GM12878 (cell line): ENCODE data around the gene SFXN4. TPM values are rescaled to one million over a fixed set of nuclear protein-coding genes. Genes with fewer than 3 reads are reported as not detected.

Experiments
- ATAC-seq: fragments of 200-7000 bp; cut with Tn5 transposase; 3 replicates; pipeline ENCODE4 v1.9.1; 2020; ENCODE audit warnings: mild to moderate bottlenecking, moderate library complexity
- BruUV-seq: library from RNA; stranded (reverse); fragments of 400-500 nt; replicated peaks from 2 replicates; lab custom pipeline; 2021; lab: Mats Ljungman, UMichigan
- CTCF ChIA-PET: fragments of 300-600 bp; sonication (Branson Sonifier 250); formaldehyde crosslinking; extraction: SDS; loops from one replicate; lab custom pipeline; 2021; ENCODE audit warnings: inconsistent platforms; lab: Yijun Ruan, JAX
- POLR2A ChIA-PET: fragments of 350-600 bp; formaldehyde crosslinking; extraction: SDS; loops from one replicate; lab custom pipeline; 2021; ENCODE audit warnings: inconsistent platforms; lab: Charles Lee
- RAD21 ChIA-PET: fragments of 300-600 bp; sonication (Branson Sonifier 250); formaldehyde crosslinking; loops from one replicate; lab custom pipeline; 2023; ENCODE audit warnings: antibody characterized with exemption; ENCODE audit not compliant: unreplicated experiment; lab: Charles Lee
- SMC1A ChIA-PET: fragments of 300-600 bp; sonication (Branson Sonifier 250); formaldehyde crosslinking; loops from one replicate; lab custom pipeline; 2023; ENCODE audit not compliant: unreplicated experiment, uncharacterized antibody; lab: Charles Lee
- DNase-seq: peaks from one replicate; pipeline ENCODE4 v3.0.0-alpha.2; 2011; ENCODE audit warnings: low read depth, low spot score
- FAIRE-seq: peaks from 3 replicates; lab custom pipeline; 2011; peaks lifted over from hg19 to GRCh38; lab: Jason Lieb, UNC
- H2AFZ ChIP-seq: 2 replicates; pipeline ENCODE4 v1.6.0; 2011; ENCODE audit warnings: low read depth, low read length, control low read depth; ENCODE audit not compliant: control insufficient read depth
- H3K27ac ChIP-seq: 2 replicates; pipeline ENCODE4 v1.5.1; 2011; ENCODE audit warnings: control low read depth; ENCODE audit not compliant: control insufficient read depth, insufficient read depth
- H3K27me3 ChIP-seq, 2 experiments: replicated peaks in 1 of 2; 2 replicates each; pipeline versions ENCODE4 v1.6.0 to v1.6.1; 2011; ENCODE audit warnings: low read length in 1 of 2; ENCODE audit not compliant: control insufficient read depth in 2 of 2, insufficient read depth in 2 of 2
- H3K36me3 ChIP-seq, 2 experiments: 2 replicates each; pipeline ENCODE4 v1.5.1; 2011; ENCODE audit warnings: low read length in 1 of 2; ENCODE audit not compliant: control insufficient read depth in 2 of 2, insufficient read depth in 2 of 2
- H3K4me1 ChIP-seq: 2 replicates; pipeline ENCODE4 v1.6.1; 2011; ENCODE audit warnings: mild to moderate bottlenecking, low read length, moderate library complexity, mixed read lengths; ENCODE audit not compliant: control insufficient read depth, insufficient read depth
- H3K4me2 ChIP-seq: 2 replicates; pipeline ENCODE4 v1.6.0; 2011; ENCODE audit warnings: control low read depth; ENCODE audit not compliant: control insufficient read depth, insufficient read depth
- H3K4me3 ChIP-seq: fragments of 200-600 bp; sonication (generic); 2 replicates; pipeline ENCODE4 v1.5.1; 2016
- H3K79me2 ChIP-seq: 2 replicates; pipeline ENCODE4 v1.6.0; 2011; ENCODE audit warnings: low read length; ENCODE audit not compliant: control insufficient read depth, insufficient read depth
- H3K9ac ChIP-seq: 2 replicates; pipeline ENCODE4 v1.8.0; 2011; ENCODE audit warnings: low read length, control low read depth, mixed read lengths; ENCODE audit not compliant: control insufficient read depth, insufficient read depth
- H3K9me3 ChIP-seq: replicated peaks from 3 replicates; pipeline ENCODE4 v1.5.1; 2011; ENCODE audit warnings: mild to moderate bottlenecking, low read length; ENCODE audit not compliant: control insufficient read depth, insufficient read depth
- H4K20me1 ChIP-seq: 2 replicates; pipeline ENCODE4 v1.6.0; 2011; ENCODE audit not compliant: control insufficient read depth, insufficient read depth
- BACH1 ChIP-seq: fragments of 450-650 bp; IDR thresholded peaks from 2 replicates; pipeline ENCODE4 v1.6.1; 2017; ENCODE audit warnings: mild to moderate bottlenecking, borderline replicate concordance
- BCL11A ChIP-seq: IDR thresholded peaks from 2 replicates; pipeline ENCODE4 v1.6.1; 2011; ENCODE audit warnings: low read depth, low read length
- BHLHE40 ChIP-seq, 2 experiments: fragments of 450-650 bp in 1 of 2; IDR thresholded peaks; 2 replicates each; pipeline ENCODE4 v1.6.1; 2011 to 2017; ENCODE audit warnings: low read depth in 2 of 2, borderline replicate concordance in 1 of 2, improper control_type of control experiment in 1 of 2, low read length in 1 of 2, mild to moderate bottlenecking in 1 of 2
- BMI1 ChIP-seq: fragments of 450-650 bp; IDR thresholded peaks from 2 replicates; pipeline ENCODE4 v1.6.1; 2016; ENCODE audit warnings: mild to moderate bottlenecking, moderate library complexity, borderline replicate concordance
- DPF2 ChIP-seq: fragments of 450-650 bp; IDR thresholded peaks from 2 replicates; pipeline ENCODE4 v1.6.1; 2017; ENCODE audit warnings: mild to moderate bottlenecking
- EGR1 ChIP-seq, 2 experiments: IDR thresholded peaks; 1 replicate in 1 of 2; 2 replicates in 1 of 2; pipeline ENCODE4 v1.6.1; 2011 to 2012; ENCODE audit warnings: low read depth in 2 of 2, low read length in 2 of 2, borderline replicate concordance in 1 of 2, mild to moderate bottlenecking in 1 of 2, moderate library complexity in 1 of 2
- EZH2 ChIP-seq: IDR thresholded peaks from 2 replicates; pipeline ENCODE4 v1.6.1; 2012; ENCODE audit warnings: low read depth, mild to moderate bottlenecking, control low read depth, inconsistent platforms, low read length, borderline replicate concordance; ENCODE audit not compliant: control insufficient read depth
- IKZF1 ChIP-seq: fragments of 450-650 bp; conservative IDR thresholded peaks from 2 replicates; pipeline ENCODE4 v1.6.1; 2017; ENCODE audit warnings: antibody characterized with exemption, mild to moderate bottlenecking
- LARP7 ChIP-seq: fragments of 450-650 bp; IDR thresholded peaks from 2 replicates; pipeline ENCODE4 v1.6.1; 2017; ENCODE audit warnings: mild to moderate bottlenecking
- MEF2B ChIP-seq: fragments of 450-650 bp; IDR thresholded peaks from 2 replicates; pipeline ENCODE4 v1.6.1; 2018; ENCODE audit warnings: mild to moderate bottlenecking, moderate library complexity; ENCODE audit not compliant: partially characterized antibody, poor library complexity, severe bottlenecking
- MXI1 ChIP-seq: fragments of 150-350 bp; IDR thresholded peaks from 2 replicates; pipeline ENCODE4 v1.6.1; 2011; ENCODE audit warnings: low read depth, mild to moderate bottlenecking, inconsistent platforms, low read length, improper control_type of control experiment
- NBN ChIP-seq: fragments of 450-650 bp; IDR thresholded peaks from 2 replicates; pipeline ENCODE4 v1.6.1; 2016
- NFXL1 ChIP-seq: fragments of 450-650 bp; IDR thresholded peaks from 2 replicates; pipeline ENCODE4 v1.6.1; 2017; ENCODE audit warnings: antibody characterized with exemption, mild to moderate bottlenecking, borderline replicate concordance
- NRF1 ChIP-seq: conservative IDR thresholded peaks from 2 replicates; pipeline ENCODE4 v1.6.1; 2011; ENCODE audit warnings: mild to moderate bottlenecking, low read depth, low read length, improper control_type of control experiment
- RAD21 ChIP-seq: IDR thresholded peaks from 2 replicates; pipeline ENCODE4 v1.6.1; 2011; ENCODE audit warnings: mild to moderate bottlenecking, low read depth, low read length, moderate library complexity; ENCODE audit not compliant: insufficient read depth
- SMARCA5 ChIP-seq: fragments of 450-650 bp; IDR thresholded peaks from 2 replicates; pipeline ENCODE4 v1.6.1; 2017; ENCODE audit warnings: mild to moderate bottlenecking
- ZNF24 ChIP-seq: fragments of 450-650 bp; IDR thresholded peaks from 2 replicates; pipeline ENCODE4 v1.6.1; 2017; ENCODE audit warnings: antibody characterized with exemption, mild to moderate bottlenecking
- ZZZ3 ChIP-seq: IDR thresholded peaks from 2 replicates; pipeline ENCODE4 v1.6.1; 2011; ENCODE audit warnings: low read depth; ENCODE audit not compliant: control insufficient read depth, insufficient read length
- WGBS: methylation state at CpG from one replicate; pipeline ENCODE4 v1.1.6; 2016; ENCODE audit warnings: low lambda C conversion rate; ENCODE audit not compliant: insufficient replicate concordance, insufficient coverage; ENCODE audit errors: missing lambda C conversion rate; 5-methylcytosine and 5-hydroxymethylcytosine counted together
- in situ Hi-C: fragments of 300-500 bp; cut with MboI; formaldehyde crosslinking; loops from 9 replicates; pipeline ENCODE4 v1.14.3; 2018; ENCODE audit warnings: mixed read lengths
- intact Hi-C: fragments of 100-400 bp; cut with micrococcal nuclease; formaldehyde crosslinking; loops from one replicate; pipeline ENCODE4 v1.14.2; 2022; ENCODE audit not compliant: unreplicated experiment
- polyA plus RNA-seq, 11 experiments: library from polyadenylated mRNA; depleted of rRNA in 4 of 11; unstranded in 6 of 11; stranded (reverse) in 5 of 11; fragments of >200 nt; fragmentation: Nextera tagmentation in 4 of 11; fragmentation: Illumina TruSeq in 1 of 11; extraction: Ambion mirVana in 4 of 11; extraction: Trizol in 1 of 11; gene quantifications; 1 replicate in 1 of 11; 2 replicates in 10 of 11; pipeline versions ENCODE4 v1.2.1 to v1.2.3, GENCODE V29; 2011 to 2016; ENCODE audit warnings: inconsistent platforms in 2 of 11, missing spikeins in 2 of 11, low read depth in 1 of 11
- total RNA-seq, 4 experiments: library from RNA; depleted of rRNA in 3 of 4; stranded (reverse); fragments of >200 nt in 3 of 4; fragmentation: Illumina TruSeq in 1 of 4; extraction: Trizol in 1 of 4; gene quantifications; 2 replicates each; pipeline versions ENCODE4 v1.2.1 to v1.2.3, GENCODE V29; 2013 to 2021
- TF ChIP-seq, protein P1 (sequence below): fragments of 450-650 bp; IDR thresholded peaks from 2 replicates; pipeline ENCODE4 v1.6.1; 2018; ENCODE audit warnings: borderline replicate concordance, mild to moderate bottlenecking; ENCODE audit not compliant: partially characterized antibody
- TF ChIP-seq, protein P2 (sequence below): IDR thresholded peaks from 2 replicates; pipeline ENCODE4 v1.6.1; 2011; ENCODE audit warnings: mild to moderate bottlenecking, low read depth, low read length, moderate library complexity; ENCODE audit not compliant: insufficient replicate concordance

SFXN4 gene
- total and polyA plus RNA-seq, 10 of the 15 experiments (the other 5 are each of a cell fraction or from before 2014, with no cell fraction given): 40.7 to 111 (median 48.8) TPM

DNA sequence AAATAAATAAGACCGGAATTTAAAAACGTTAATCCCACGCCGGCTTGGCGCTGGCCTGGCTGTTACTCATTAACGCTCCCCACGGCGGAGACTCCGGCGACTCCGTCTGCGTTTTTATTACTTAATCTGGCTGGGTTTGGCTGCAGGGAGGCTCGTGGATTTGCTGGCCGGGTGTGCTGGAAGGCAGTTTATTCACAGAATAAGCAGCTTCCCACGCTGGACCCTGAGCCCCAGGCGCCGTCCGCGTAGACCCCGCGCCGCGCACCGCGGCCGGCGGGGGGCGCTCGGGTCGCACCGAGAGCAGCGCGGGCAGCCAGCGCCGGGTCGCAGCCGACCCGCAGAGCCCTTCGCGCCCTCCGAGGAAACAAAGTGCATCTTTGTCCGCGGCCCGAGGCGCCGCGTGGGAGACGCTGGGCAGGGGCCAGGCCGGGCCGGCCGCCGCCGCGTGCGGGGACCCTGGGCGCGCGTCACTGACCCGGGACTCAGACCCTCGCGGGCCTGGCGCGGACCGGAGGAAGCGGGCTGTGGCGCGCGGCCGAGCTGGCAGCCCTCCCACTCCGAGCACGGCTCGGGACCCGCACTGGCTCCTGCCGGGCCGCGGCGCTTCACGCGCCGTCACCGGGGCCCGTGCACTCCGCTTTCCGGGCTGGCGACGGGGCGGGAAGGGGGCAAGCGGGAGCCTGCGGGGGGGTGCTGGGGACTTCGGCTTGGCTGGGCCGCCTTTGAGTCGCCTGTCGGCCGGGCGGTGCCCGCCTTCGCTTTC is 41.3 kb upstream of the SFXN4 start:
- RAD21 ChIA-PET: interaction anchor here (0.6 to 3.8 kb wide), 29 partner anchors 8 to 498 kb away, joined by 3 to 46 read pairs (median 5); partner anchors contain the start of genes PRDX3, RGS10 and SFXN4
- BruUV-seq: no TSS peak
- Histone ChIP-seq H3K27me3 (no peaks in the 10 kb centered on the region), H3K4me3 (peak overlapping the region; percentile 73), H3K9me3 (no peaks in the 10 kb centered on the region), H3K79me2 (peaks cover 42% of the 10 kb centered on the region), H2AFZ (peak overlapping the region; percentile 62), H3K4me1 (peaks cover 10% of the 10 kb centered on the region), H3K36me3 (no peaks in the 10 kb centered on the region), H3K9ac (peak overlapping the region; percentile 84), H3K27ac (peak overlapping the region; percentile 85), H3K4me2 (peak overlapping the region; percentile 92), H4K20me1 (no peaks in the 10 kb centered on the region)
- peak; percentile 65 for ATAC-seq
- intact Hi-C loops (loop anchor here (1.0 to 5.0 kb wide), 5 partner anchors 210 to 446 kb away; partner anchors contain the start of genes BAG3, RGS10 and TIAL1), in situ Hi-C loops (loop anchor here (5.0 kb wide), 1 partner anchor 286 kb away; no protein-coding TSS in a partner anchor)
- WGBS: 2% methylated on average over 62 of the region's 97 CpGs
- no peak for DNase-seq
- POLR2A ChIA-PET: interaction anchor here (0.5 to 1.6 kb wide), 10 partner anchors 17 to 523 kb away, joined by 3 to 11 read pairs (median 3); partner anchors contain the start of genes EIF3A and TIAL1
- CTCF ChIA-PET: interaction anchor here (0.6 to 4.6 kb wide), 38 partner anchors 9 to 638 kb away, joined by 3 to 43 read pairs (median 4); partner anchors contain the start of genes BAG3 and RGS10
- no peak for FAIRE-seq
- SMC1A ChIA-PET: interaction anchor here (0.8 to 5.3 kb wide), 16 partner anchors 8 to 653 kb away, joined by 3 to 28 read pairs (median 4); no protein-coding TSS in a partner anchor
- peak in 1 of 2 experiments; percentile 34; a peak in 1 of 3 replicates for TF ChIP-seq EGR1 (IDR thresholded peaks at IDR 0.05; ENCODE audit: borderline replicate concordance in 1 of 2, low read depth in 2 of 2, low read length in 2 of 2)
- TF ChIP-seq ZNF24: peak; percentile 46
- no peak for TF ChIP-seq NRF1
- TF ChIP-seq IKZF1: peak; percentile 79
- TF ChIP-seq NBN: 0 out of 2 replicates have a peak, but pooled peaks have one; percentile 21
- peak in 1 of 2 experiments; percentile 57; a peak in 2 of 4 replicates for TF ChIP-seq BHLHE40 (IDR thresholded peaks at IDR 0.05; ENCODE audit: borderline replicate concordance in 1 of 2, low read depth in 2 of 2, low read length in 1 of 2)
- TF ChIP-seq LARP7: peak; percentile 84
- TF ChIP-seq BMI1: no peak
- TF ChIP-seq BACH1: peak; percentile 58
- TF ChIP-seq ZZZ3: no peak
- peak; percentile 45 for TF ChIP-seq MXI1
- peak; percentile 46; the same call in 1 of the 2 replicates for TF ChIP-seq NFXL1
- peak; percentile 89; the same call in 1 of the 2 replicates for TF ChIP-seq DPF2
- TF ChIP-seq, protein P1, sequence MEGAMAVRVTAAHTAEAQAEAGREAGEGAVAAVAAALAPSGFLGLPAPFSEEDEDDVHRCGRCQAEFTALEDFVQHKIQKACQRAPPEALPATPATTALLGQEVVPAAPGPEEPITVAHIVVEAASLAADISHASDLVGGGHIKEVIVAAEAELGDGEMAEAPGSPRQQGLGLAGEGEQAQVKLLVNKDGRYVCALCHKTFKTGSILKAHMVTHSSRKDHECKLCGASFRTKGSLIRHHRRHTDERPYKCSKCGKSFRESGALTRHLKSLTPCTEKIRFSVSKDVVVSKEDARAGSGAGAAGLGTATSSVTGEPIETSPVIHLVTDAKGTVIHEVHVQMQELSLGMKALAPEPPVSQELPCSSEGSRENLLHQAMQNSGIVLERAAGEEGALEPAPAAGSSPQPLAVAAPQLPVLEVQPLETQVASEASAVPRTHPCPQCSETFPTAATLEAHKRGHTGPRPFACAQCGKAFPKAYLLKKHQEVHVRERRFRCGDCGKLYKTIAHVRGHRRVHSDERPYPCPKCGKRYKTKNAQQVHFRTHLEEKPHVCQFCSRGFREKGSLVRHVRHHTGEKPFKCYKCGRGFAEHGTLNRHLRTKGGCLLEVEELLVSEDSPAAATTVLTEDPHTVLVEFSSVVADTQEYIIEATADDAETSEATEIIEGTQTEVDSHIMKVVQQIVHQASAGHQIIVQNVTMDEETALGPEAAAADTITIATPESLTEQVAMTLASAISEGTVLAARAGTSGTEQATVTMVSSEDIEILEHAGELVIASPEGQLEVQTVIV: no peak
- peak; percentile 86 for TF ChIP-seq RAD21
- no peak for TF ChIP-seq EZH2
- TF ChIP-seq MEF2B: peak; percentile 3
- TF ChIP-seq SMARCA5: peak; percentile 93
- TF ChIP-seq BCL11A: no peak; the same call in 1 of the 2 replicates
- TF ChIP-seq, protein P2, sequence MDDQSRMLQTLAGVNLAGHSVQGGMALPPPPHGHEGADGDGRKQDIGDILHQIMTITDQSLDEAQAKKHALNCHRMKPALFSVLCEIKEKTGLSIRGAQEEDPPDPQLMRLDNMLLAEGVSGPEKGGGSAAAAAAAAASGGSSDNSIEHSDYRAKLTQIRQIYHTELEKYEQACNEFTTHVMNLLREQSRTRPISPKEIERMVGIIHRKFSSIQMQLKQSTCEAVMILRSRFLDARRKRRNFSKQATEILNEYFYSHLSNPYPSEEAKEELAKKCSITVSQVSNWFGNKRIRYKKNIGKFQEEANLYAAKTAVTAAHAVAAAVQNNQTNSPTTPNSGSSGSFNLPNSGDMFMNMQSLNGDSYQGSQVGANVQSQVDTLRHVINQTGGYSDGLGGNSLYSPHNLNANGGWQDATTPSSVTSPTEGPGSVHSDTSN: no peak
